Neuronal stem cell (in vitro differentiated cells): Measurements from ENCODE around the gene RNPC3.

ENCODE experiments used
- DNase-seq: peaks from one replicate; pipeline ENCODE4 v3.0.0-alpha.2; 2013; ENCODE audit warnings: low spot score
- H2AFZ ChIP-seq: one replicate; pipeline ENCODE4 v1.6.1; 2013; ENCODE audit warnings: mild to moderate bottlenecking, low read length, inconsistent platforms
- H2AK5ac ChIP-seq: 2 replicates; pipeline ENCODE4 v1.6.1; 2013; ENCODE audit warnings: low read depth, mild to moderate bottlenecking, inconsistent platforms, low read length, moderate library complexity, mixed read lengths
- H2BK120ac ChIP-seq: 2 replicates; pipeline ENCODE4 v1.6.1; 2013; ENCODE audit warnings: low read depth, mild to moderate bottlenecking, inconsistent platforms, low read length, moderate library complexity, mixed read lengths
- H2BK12ac ChIP-seq: one replicate; pipeline ENCODE4 v1.6.1; 2013; ENCODE audit warnings: low read length, inconsistent platforms
- H2BK15ac ChIP-seq: 2 replicates; pipeline ENCODE4 v1.6.1; 2013; ENCODE audit warnings: mild to moderate bottlenecking, low read length, inconsistent platforms, mixed read lengths
- H2BK5ac ChIP-seq: one replicate; pipeline ENCODE4 v1.6.1; 2013; ENCODE audit warnings: inconsistent platforms, mild to moderate bottlenecking, low read length, moderate library complexity
- H3K14ac ChIP-seq: one replicate; pipeline ENCODE4 v1.6.1; 2013; ENCODE audit warnings: low read length, inconsistent platforms
- H3K18ac ChIP-seq: 2 replicates; pipeline ENCODE4 v1.6.1; 2013; ENCODE audit warnings: low read length, inconsistent platforms
- H3K23ac ChIP-seq: 2 replicates; pipeline ENCODE4 v1.6.1; 2013; ENCODE audit warnings: low read depth, mild to moderate bottlenecking, mixed read lengths, low read length, inconsistent platforms; ENCODE audit not compliant: poor library complexity
- H3K27ac ChIP-seq: replicated peaks from 3 replicates; pipeline ENCODE4 v1.5.1; 2013; ENCODE audit warnings: low read length, inconsistent platforms
- H3K27me3 ChIP-seq, 3 experiments: 2 replicates each; pipeline ENCODE4 v1.6.1; 2013; ENCODE audit warnings: low read length in 3 of 3, mild to moderate bottlenecking in 2 of 3, inconsistent platforms in 1 of 3, low read depth in 1 of 3, mixed read lengths in 1 of 3, moderate library complexity in 1 of 3; ENCODE audit not compliant: control insufficient read depth in 3 of 3, insufficient read depth in 3 of 3
- H3K36me3 ChIP-seq, 2 donors: replicated peaks in 1 of 2; 2 replicates each; pipeline ENCODE4 v1.6.1; 2013; ENCODE audit warnings: low read length in 2 of 2; ENCODE audit not compliant: control insufficient read depth in 2 of 2, insufficient read depth in 2 of 2
- H3K4ac ChIP-seq: 2 replicates; pipeline ENCODE4 v1.6.1; 2013; ENCODE audit warnings: inconsistent platforms, mild to moderate bottlenecking, low read length, moderate library complexity
- H3K4me1 ChIP-seq, 2 donors: 1 replicate in 1 of 2; 2 replicates in 1 of 2; pipeline ENCODE4 v1.6.1; 2013; ENCODE audit warnings: low read length in 2 of 2, low read depth in 1 of 2; ENCODE audit not compliant: control insufficient read depth in 2 of 2, insufficient read depth in 1 of 2
- H3K4me2 ChIP-seq: one replicate; pipeline ENCODE4 v1.6.1; 2013; ENCODE audit warnings: mild to moderate bottlenecking, low read length, inconsistent platforms; ENCODE audit not compliant: insufficient read depth, poor library complexity, severe bottlenecking
- H3K4me3 ChIP-seq, 2 donors: 2 replicates each; pipeline ENCODE4 v1.5.1; 2013; ENCODE audit warnings: low read length in 2 of 2, mild to moderate bottlenecking in 2 of 2, inconsistent platforms in 1 of 2, moderate library complexity in 1 of 2
- H3K79me1 ChIP-seq: one replicate; pipeline ENCODE4 v1.6.1; 2013; ENCODE audit warnings: low read depth, mild to moderate bottlenecking, inconsistent platforms, low read length, moderate library complexity
- H3K9ac ChIP-seq: one replicate; pipeline ENCODE4 v1.6.1; 2013; ENCODE audit warnings: mild to moderate bottlenecking, low read depth, low read length, inconsistent platforms; ENCODE audit not compliant: poor library complexity
- H3K9me3 ChIP-seq, 2 donors: replicated peaks in 1 of 2; 2 replicates each; pipeline versions ENCODE3 to v1.6.1; 2013; ENCODE audit warnings: low read length in 2 of 2, mild to moderate bottlenecking in 2 of 2, inconsistent platforms in 1 of 2, low read depth in 1 of 2, mixed read lengths in 1 of 2, moderate library complexity in 1 of 2; ENCODE audit not compliant: control insufficient read depth in 2 of 2, insufficient read depth in 1 of 2
- H4K8ac ChIP-seq: one replicate; pipeline ENCODE4 v1.6.1; 2013; ENCODE audit warnings: low read depth, mild to moderate bottlenecking, inconsistent platforms, low read length, moderate library complexity
- H4K91ac ChIP-seq: one replicate; pipeline ENCODE4 v1.6.1; 2013; ENCODE audit warnings: low read length, low read depth, mild to moderate bottlenecking, inconsistent platforms; ENCODE audit not compliant: poor library complexity
- WGBS, 2 donors: extraction: QIAGEN DNeasy Blood & Tissue Kit; methylation state at CpG; one replicate each; pipeline ENCODE4 v1.1.7; 2013; ENCODE audit warnings: missing lambda C conversion rate in 2 of 2, mixed read lengths in 1 of 2; ENCODE audit not compliant: insufficient read length in 2 of 2, insufficient replicate concordance in 1 of 2; ENCODE audit errors: extremely low coverage in 2 of 2; 5-methylcytosine and 5-hydroxymethylcytosine counted together

The RNPC3 gene

GRCh38 chr1:103520822-103521221 is 4.7 kb upstream of the RNPC3 start:
- no peak for DNase-seq
- no peaks in the 10 kb centered on the region for H3K79me1 ChIP-seq
- H3K23ac ChIP-seq, result no peak overlapping the region
- H3K9me3 ChIP-seq, result peaks cover 0 to 8% of the 10 kb centered on the region in 2 donors
- H3K4me2 ChIP-seq, result no peak overlapping the region
- H3K4ac ChIP-seq, result no peak overlapping the region
- H3K9ac ChIP-seq, result no peak overlapping the region
- H3K4me3 ChIP-seq, result no peak overlapping the region
- H3K36me3 ChIP-seq, result no peaks in the 10 kb centered on the region
- no peak overlapping the region for H3K27ac ChIP-seq
- no peak overlapping the region for H4K91ac ChIP-seq
- no peaks in the 10 kb centered on the region for H3K4me1 ChIP-seq
- no peak overlapping the region for H2BK12ac ChIP-seq
- H2BK15ac ChIP-seq, result no peak overlapping the region
- H4K8ac ChIP-seq, result no peak overlapping the region
- H2AK5ac ChIP-seq, result no peak overlapping the region
- H2BK120ac ChIP-seq, result no peak overlapping the region
- no peak overlapping the region for H3K18ac ChIP-seq
- no peaks in the 10 kb centered on the region for H3K27me3 ChIP-seq
- H2BK5ac ChIP-seq, result no peak overlapping the region
- no peak overlapping the region for H3K14ac ChIP-seq
- H2AFZ ChIP-seq, result no peak overlapping the region

- no CpG with 5 or more reads among the region's 3 CpGs for WGBS, 2 donors
- Histone ChIP-seq H2BK15ac (no peak overlapping the region), H3K4me3 (no peak overlapping the region), H3K18ac (no peak overlapping the region), H3K9me3 (peaks cover 0 to 8% of the 10 kb centered on the region in 2 donors), H3K36me3 (peaks cover 0 to 8% of the 10 kb centered on the region in 2 donors), H2BK120ac (no peak overlapping the region), H4K91ac (no peak overlapping the region), H2AK5ac (no peak overlapping the region), H2AFZ (no peak overlapping the region), H3K4me2 (no peak overlapping the region), H3K4me1 (no peaks in the 10 kb centered on the region), H2BK12ac (no peak overlapping the region), H3K4ac (no peak overlapping the region), H3K27me3 (no peaks in the 10 kb centered on the region), H3K79me1 (no peaks in the 10 kb centered on the region), H3K27ac (no peak overlapping the region), H2BK5ac (no peak overlapping the region), H3K9ac (no peak overlapping the region), H3K23ac (no peak overlapping the region), H4K8ac (no peak overlapping the region), H3K14ac (no peak overlapping the region)
- DNase-seq, result no peak
These were observed 2.2 kb upstream of the RNPC3 start for GRCh38 chr1:103523346-103523745.

- no peak overlapping the region for H2AK5ac ChIP-seq
- H2BK12ac ChIP-seq, result no peak overlapping the region
- H3K4me1 ChIP-seq, result peaks cover 0 to 2% of the 10 kb centered on the region in 2 donors
- no peak overlapping the region for H3K27ac ChIP-seq
- no peaks in the 10 kb centered on the region for H3K79me1 ChIP-seq
- H3K23ac ChIP-seq, result no peak overlapping the region
- H4K8ac ChIP-seq, result no peak overlapping the region
- no peak overlapping the region for H3K14ac ChIP-seq
- H2BK120ac ChIP-seq, result no peak overlapping the region
- no peak overlapping the region for H2BK5ac ChIP-seq
- no peak overlapping the region for H3K9ac ChIP-seq
- peak overlapping the region; percentile 43 for H3K4me2 ChIP-seq
- no peak overlapping the region for H3K4ac ChIP-seq
- no CpG with 5 or more reads among the region's 34 CpGs for WGBS, 2 donors
- H3K4me3 ChIP-seq, result peak overlapping the region; percentile 45 to 61
- no peak overlapping the region for H4K91ac ChIP-seq
- peak overlapping the region; percentile 72 for H2AFZ ChIP-seq
- H2BK15ac ChIP-seq, result no peak overlapping the region
- H3K27me3 ChIP-seq, result no peaks in the 10 kb centered on the region
- peaks cover 1 to 25% of the 10 kb centered on the region in 2 donors for H3K36me3 ChIP-seq
- H3K18ac ChIP-seq, result no peak overlapping the region
- peak; percentile 40 for DNase-seq
- H3K9me3 ChIP-seq, result peaks cover 0 to 8% of the 10 kb centered on the region in 2 donors
These were observed 339 bp upstream of the RNPC3 start for GRCh38 chr1:103525114-103525606.

GRCh38 chr1:103527331-103527730 is 1.8 kb downstream of the RNPC3 start:
- no peak for DNase-seq
- no peak overlapping the region for H2BK15ac ChIP-seq
- H2BK12ac ChIP-seq, result no peak overlapping the region
- no peak overlapping the region for H4K91ac ChIP-seq
- H3K4ac ChIP-seq, result no peak overlapping the region
- H3K9me3 ChIP-seq, result peaks cover 0 to 8% of the 10 kb centered on the region in 2 donors
- H3K18ac ChIP-seq, result no peak overlapping the region
- H2AK5ac ChIP-seq, result no peak overlapping the region
- peaks cover 1 to 37% of the 10 kb centered on the region in 2 donors for H3K36me3 ChIP-seq
- no CpG with 5 or more reads among the region's 2 CpGs for WGBS, 2 donors
- no peak overlapping the region for H3K23ac ChIP-seq
- no peak overlapping the region for H4K8ac ChIP-seq
- H3K27me3 ChIP-seq, result no peaks in the 10 kb centered on the region
- no peak overlapping the region for H2BK120ac ChIP-seq
- no peak overlapping the region for H3K27ac ChIP-seq
- H2AFZ ChIP-seq, result no peak overlapping the region
- H3K4me3 ChIP-seq, result peak overlapping the region in 1 of 2 donors; percentile 74
- no peak overlapping the region for H3K14ac ChIP-seq
- H3K79me1 ChIP-seq, result no peaks in the 10 kb centered on the region
- H2BK5ac ChIP-seq, result no peak overlapping the region
- no peak overlapping the region for H3K9ac ChIP-seq
- peaks cover 0 to 2% of the 10 kb centered on the region in 2 donors for H3K4me1 ChIP-seq
- no peak overlapping the region for H3K4me2 ChIP-seq
